ENCODE data around the gene DPY19L1.
"Not testable (repeated sequence)": the region's sequence is repeated elsewhere in the genome, so short reads cannot be mapped to it uniquely, and the experiment has no call there.

Gene DPY19L1

DNA sequence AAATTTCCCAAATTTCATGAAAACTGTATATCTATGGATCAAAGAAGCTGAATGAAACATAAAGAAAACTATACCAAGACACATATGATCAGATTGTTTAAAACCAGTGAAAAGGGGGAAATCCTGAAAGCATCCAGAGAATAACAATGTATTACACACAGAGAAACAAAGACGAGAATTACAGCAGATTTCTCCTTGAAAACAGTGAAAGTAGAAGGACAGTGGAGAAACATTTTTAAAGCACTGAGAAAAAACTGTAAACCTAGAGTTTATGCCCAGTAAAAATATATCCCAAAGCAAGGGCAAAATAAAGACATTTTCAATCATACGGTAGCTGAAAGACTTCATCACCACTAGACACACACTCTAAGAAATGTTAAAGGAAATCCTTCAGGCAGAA, 121.0 kb downstream of the DPY19L1 start:
- DNase-seq, result no peak

DNA sequence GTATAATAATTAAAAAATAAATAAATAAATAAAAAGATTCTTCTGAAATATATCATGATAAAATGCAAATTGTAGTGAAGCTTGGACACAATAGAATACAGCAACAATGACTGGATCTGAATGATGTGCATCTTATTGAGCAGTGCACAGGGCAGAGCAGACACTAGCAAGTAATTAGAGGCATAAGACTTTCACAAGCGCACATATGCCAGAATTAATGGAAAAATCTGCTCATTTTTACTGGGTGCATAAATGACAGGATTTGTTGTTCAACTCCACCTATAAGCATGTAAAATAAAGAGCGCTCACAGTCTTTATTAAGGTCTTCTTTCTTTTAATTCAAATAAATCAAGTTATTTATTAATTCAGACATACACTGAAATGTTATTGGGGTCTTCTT, 125.0 kb downstream of the DPY19L1 start:
- no peak for DNase-seq

DNA sequence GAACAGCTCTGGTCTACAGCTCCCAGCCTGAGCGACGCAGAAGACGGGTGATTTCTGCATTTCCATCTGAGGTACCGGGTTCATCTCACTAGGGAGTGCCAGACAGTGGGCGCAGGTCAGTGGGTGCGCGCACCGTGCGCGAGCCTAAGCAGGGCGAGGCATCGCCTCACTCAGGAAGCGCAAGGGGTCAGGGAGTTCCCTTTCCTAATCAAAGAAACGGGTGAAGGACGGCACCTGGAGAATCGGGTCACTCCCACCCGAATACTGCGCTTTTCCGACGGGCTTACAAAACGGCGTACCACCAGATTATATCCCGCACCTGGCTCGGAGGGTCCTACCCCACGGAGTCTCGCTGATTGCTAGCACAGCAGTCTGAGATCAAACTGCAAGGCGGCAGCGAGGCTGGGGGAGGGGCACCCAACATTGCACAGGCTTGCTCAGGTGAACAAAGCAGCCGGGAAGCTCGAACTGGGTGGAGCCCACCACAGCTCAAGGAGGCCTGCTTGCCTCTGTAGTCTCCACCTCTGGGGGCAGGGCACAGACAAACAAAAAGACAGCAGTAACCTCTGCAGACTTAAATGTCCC, 130.9 kb downstream of the DPY19L1 start:
- not testable (repeated sequence) for DNase-seq

DNA sequence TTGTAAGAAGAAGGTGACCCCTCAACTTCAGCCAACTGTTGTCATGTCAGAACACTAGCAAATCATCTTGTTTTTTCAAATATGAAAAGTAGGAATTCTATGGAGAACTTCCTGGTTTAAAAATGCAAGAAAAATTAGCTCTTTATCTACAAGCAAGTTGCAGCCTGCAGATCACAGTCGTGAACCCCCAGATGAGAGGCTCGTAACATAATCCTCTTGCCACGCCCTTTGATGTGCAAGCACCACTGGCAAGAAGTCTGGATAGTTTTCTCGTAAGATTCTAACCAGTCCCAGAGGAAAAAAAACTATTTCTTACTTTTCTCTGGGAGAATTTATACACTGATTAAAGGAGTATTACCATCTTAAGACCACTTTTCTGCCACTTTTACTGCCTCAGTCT, 132.3 kb downstream of the DPY19L1 start:
- DNase-seq, result no peak

DNA sequence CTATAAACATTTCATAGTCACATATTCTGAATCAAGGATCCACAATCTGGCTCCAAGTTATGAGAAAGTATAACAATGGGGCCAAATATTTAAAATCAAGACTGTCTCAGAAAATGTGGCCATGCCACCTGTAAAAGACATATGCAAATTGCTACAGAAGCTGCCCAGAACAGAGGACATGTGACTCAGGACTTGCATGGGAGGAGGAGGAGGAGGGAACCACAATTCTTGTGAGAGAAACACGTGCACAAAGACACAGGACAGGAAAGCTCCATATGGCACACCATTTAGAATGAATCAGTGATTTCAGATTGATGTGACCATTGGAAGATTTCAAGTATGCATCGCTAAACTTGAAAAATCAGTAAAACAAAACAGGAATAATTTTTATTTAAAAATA, 133.4 kb downstream of the DPY19L1 start:
- DNase-seq, result not testable (repeated sequence)

DNA sequence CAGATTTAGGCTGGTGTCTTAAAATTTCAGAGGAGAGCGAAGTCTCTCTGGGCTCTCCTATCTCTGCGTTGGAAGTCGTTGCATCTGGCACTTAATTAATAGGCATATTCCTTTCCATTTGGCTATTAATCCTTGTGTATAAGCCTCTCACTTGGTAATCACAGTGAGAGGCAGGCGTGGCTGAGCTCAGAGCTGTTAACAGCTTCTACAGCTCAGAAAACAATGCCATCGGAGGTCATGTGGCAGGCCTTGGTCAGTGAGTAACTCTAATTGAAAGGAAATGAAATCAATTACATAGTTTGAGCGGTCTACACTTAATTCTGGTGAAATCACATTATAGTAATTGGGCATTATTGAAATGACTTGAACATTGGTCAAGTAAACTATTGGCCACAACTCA, 135.1 kb downstream of the DPY19L1 start:
- no peak for DNase-seq

DNA sequence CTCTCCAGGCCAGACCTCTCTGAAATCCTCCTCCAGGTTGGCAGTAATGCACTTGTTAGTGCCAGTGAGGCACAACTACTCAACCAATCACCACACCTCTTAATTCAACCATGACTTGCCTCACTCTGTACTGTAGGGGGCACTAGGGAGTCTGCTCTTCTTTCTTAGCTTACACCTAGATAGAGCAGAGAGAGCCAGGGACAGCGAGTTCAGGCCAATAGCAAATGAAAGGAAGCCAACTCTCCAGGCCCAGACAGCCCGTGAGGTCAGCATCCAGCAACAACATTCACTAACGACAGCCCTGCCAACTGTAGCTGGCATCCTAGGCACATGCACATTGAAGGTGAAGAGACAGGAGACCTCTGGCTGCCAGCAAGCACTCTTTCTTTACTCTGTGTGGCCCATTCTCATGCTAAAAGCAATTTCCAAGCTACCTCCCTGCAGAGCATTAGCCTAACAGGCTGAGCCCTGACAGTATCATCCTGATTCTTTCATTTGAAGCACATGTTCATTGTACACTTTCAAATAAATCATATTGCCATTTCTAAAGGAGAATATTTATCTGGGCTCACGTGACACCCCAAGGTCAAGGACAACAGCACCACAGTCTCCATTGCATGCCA, 136.3 kb downstream of the DPY19L1 start:
- no peak for DNase-seq

DNA sequence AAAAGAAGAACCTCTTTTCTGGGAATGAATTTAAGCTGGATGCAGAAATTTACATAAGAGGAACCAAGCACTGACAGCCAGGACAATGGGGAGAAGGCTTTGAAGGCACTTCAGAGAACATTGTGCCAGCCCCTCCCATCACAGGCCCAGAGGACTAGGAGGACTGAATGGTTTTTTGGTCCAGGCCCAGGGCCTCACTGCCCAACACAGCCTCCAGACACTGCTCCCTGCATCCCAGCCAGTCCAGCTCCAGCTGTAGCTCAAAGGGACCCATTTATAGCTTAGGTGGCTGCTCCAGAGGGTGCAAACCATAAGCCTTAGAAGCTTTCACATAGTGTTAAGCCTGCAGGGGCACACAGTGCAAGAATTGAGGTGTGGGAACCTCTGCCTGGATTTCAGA, 142.1 kb downstream of the DPY19L1 start:
- no peak for DNase-seq

DNA sequence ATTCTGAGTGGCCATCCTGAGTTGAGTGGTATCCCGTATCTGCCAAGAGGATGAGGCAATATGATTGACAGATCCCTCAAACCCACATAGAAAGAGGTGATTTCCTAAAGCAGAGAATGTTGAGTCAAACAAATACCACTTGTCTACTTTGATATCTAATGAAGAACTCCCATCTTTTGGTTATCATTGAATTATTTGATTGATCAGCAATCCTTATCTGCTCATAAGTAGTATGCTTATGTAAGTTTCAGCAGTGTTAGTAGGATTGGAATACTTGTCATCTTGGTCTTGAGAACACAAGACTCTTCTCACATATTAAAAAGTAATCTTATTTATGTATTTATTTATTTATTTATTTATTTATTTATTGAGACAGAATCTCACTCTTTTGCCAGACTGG, 147.3 kb downstream of the DPY19L1 start:
- DNase-seq, result no peak

DNA sequence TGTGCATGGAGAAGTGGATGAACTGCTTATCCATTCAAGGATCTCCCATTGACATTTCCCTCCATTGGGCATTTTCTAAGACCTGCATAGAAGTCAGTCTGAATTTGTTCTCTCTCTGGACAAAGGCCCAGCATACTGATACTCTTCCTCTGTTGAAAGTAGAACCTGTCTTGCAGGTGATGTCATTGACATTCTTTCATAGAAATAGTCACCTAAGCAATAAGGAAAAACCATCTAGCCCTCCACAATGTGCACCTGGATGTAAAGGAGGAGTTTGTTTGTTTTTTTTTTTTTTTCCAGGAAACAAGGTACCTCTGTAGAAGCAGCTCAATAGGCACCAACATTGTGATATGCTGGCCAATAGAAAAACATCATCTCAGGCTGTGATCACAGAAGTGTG, 150.4 kb downstream of the DPY19L1 start:
- no peak for DNase-seq

DNA sequence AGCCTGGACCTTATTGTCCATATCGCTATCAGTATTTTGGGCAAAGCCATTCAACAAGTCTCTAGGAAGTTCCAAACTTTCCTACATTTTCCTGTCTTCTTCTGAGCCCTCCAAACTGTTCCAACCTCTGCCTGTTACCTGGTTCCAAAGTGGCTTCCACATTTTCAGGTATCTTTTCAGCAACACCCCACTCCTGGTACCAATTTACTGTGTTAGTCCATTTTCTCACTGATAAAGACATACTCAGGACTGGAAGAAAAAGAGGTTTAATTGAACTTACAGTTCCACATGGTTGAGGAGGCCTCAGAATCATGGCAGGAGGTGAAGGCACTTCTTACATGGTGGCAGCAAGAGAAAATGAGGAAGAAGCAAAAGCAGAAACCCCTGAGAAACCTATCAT, 153.4 kb downstream of the DPY19L1 start:
- not testable (repeated sequence) for DNase-seq

DNA sequence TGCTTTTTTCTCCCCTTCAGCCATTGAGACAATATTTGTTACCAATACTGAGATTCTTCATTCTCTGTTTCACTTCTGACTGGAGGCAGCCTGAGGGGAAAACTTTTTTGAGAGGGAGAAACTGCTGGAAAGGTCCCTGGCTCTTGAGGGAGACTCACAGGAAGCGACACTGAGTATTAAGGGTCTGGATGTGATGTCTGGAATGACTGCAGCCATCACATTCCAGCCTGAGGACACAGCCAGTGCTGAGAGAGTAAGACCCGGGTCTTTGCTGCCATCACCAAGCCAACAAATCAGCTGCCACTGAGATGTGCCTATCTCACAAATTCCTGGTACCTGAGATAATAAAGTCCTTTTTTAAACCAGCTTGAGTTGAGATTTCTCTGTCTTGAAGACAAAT, 157.4 kb downstream of the DPY19L1 start:
- no peak for DNase-seq

DNA sequence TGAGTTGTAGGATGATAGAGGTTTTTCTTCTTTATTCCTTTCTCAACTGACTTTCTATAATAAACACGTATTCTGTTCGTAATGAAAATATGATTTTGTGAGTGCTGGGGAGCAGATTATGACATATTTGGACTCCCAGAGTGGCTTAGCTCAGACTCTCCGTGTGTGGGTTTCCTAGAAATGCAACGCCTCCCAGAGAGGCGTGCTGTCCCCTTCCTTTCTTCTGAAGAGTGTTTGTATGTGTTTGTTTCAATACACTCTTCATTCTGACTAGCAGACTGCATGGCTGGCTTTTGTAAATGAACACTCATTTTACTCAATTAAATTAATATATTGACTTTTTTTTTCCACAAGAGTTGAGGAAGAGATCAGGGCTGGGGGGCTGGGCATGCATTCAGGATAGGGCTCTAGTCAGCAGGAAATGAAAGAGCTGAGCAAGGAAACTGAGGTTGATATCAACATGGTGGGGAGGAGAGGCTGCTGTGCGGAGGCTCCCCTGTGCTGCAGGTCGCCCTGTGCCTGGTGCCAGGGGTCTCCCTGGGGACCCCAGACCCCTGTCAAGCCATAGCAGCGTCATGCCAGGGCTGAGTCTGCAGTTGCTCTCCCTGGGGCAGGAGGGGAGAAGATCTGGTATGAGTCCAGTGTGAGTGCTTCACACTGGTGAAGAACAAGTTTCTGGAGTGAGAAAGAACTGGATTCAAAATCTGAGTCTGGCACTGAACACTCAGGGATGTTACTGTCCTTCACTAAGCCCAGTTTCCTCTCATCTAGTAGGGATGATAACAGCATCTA, 158.1 kb downstream of the DPY19L1 start:
- not testable (repeated sequence) for DNase-seq
